NCI-H82 (cell line): ENCODE data around the gene SPG7.

ENCODE experiments used
- DNase-seq: peaks from one replicate; lab custom pipeline; 2025; lab: John Stamatoyannopoulos, UW

SPG7 gene

DNA sequence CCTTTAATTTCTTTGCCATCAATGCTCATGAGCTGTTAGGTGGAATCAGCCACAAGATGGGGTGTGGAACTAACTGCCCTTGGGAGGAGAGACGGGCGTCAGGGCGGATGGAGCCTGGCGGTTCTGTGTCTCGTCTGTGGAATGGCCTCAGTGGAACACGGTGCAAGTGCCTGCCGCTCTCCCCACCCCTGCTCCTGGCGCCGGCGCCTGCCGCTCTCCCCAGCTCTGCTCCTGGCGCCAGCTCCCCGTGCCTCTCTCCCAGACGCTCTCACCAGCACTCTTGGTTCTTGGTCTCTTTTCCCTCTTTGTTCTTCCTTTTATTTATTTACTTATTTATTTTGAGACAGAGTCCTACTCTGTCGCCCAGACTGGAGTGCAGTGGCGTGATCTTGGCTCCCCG is 39.1 kb downstream of the SPG7 start:
- no peak for DNase-seq

DNA sequence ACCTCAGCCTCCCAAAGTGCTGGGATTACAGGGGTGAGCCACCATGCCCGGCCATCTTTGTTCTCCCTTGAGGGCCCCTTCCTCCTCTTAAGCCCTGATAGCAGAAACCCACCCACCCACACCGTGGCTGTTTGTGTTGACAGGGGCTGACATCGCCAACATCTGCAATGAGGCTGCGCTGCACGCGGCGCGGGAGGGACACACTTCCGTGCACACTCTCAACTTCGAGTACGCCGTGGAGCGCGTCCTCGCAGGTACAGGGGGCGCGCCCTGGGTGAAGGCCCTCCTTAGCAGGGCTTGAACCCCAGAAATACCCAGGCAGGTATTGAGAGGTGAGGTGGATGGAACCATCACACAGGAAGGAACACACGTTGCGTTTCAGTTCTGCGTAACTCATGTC is 39.7 kb downstream of the SPG7 start:
- no peak for DNase-seq

DNA sequence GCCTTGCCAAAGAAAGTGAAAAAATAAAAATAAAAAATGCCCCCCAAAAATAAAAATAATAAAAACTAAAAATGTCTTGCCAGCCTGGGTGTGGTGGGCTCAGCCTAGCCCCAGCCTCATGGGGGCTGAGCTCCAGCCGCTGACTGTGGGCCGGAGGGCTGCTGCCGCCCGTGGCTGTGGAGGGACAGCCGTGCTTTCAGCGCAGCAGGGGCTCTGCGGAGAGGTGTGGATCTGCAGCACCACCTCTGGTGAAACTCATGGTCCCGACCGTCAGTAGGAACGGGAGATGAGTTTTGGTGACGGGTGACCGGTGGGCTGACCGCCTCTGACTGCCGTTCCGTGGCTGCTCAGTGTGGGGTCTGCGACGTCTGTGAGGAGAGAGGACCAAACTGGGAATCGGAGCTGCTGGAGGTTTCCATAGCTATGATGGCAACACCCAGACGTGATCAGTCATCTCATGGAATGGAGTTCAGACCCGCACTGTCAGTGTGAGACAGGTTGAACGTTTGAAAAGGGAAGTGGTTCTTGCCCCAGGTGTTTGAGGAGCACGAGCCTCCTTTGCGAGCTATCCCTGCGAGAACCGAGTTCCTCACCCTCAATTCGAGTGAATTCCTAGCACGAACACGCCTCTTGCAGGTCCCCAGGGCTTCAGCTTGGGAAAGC is 40.3 kb downstream of the SPG7 start:
- DNase-seq = no peak

DNA sequence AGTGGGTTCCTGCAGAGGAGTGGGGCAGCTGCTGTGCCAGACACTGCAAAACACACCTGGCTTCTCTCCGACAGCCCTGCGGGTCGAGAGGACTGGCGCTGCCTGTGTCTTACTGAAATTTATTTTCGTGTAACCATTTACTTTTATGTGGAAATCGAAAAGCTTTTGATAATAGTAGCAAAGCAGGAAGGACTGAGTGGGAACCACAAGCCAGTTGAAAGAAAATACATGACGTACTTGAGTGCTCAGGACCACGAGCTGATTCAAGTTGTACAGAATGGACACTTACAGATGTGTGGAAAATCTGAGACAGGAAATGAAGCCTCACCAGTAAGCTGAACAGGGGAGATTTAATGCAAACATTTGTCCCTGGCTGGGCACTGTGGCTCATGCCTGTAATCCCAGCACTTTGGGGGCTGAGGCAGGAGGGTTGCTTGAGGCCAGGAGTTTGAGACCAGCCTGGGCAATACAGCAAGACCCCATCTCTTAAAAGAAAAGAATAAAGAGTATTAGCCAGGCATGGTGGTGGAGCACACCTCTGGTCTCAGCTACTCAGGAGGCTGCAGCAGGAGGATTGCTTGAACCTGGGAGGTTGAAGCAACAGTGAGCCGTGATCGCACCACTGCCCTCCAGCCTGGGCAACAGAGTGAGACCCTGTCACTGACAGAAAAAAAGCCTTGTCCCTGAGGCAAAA is 41.0 kb downstream of the SPG7 start:
- DNase-seq = no peak

DNA sequence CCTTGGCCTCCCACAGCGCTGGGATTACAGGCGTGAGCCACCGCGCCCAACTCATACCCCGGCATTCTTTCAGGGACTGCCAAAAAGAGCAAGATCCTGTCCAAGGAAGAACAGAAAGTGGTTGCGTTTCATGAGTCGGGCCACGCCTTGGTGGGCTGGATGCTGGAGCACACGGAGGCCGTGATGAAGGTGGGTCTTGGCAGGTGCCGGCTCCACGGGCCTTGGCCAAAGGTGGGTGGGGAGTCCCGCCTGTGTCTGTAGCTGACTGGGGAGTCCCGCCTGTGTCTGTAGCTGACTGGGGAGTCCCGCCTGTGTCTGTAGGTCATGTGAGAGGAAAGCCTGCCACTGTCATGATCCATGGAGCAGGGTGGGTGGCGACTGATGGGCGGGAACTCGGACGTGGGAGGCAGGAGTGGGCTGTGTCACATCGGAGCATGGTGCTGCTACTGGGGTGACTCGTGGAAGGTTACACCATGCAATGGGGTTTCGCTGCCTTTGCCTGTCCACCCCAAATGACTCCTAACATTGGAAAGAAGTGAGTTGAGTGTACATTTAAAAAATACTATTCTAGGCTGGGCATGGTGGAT is 42.3 kb downstream of the SPG7 start:
- no peak for DNase-seq

DNA sequence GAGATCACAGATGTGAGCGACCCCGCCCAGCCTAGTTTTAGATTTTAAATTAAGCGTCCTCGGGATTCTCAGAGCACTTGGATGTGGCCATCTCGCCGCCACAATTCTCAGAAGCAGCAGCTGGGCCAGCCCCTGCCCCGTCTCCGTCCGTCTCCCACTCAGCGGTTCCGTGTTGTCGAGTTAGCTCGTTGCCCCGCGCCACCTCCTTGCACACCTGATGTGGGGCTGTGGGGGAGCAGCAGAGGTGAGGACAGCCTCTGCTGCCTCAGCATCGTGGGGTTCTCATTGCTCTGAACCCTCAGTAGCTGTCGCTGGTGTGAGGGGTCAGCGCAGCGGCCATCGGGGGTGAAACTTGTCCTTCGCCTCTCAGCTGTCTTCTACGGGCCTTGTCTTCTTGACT is 44.1 kb downstream of the SPG7 start:
- no peak for DNase-seq

DNA sequence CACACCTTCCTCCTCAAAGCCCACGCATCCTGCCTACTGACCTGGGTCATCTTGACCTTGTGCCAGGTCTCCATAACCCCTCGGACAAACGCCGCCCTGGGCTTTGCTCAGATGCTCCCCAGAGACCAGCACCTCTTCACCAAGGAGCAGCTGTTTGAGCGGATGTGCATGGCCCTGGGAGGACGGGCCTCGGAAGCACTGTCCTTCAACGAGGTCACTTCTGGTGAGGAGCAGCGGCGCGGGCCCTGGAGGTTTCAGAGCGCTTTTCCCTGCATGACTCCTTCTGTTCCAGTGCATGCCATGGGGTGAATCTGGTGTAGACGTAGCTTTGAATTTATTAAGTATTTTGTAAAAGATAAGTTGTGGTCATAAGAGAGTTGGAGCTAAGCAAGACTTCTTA is 44.7 kb downstream of the SPG7 start:
- no peak for DNase-seq

DNA sequence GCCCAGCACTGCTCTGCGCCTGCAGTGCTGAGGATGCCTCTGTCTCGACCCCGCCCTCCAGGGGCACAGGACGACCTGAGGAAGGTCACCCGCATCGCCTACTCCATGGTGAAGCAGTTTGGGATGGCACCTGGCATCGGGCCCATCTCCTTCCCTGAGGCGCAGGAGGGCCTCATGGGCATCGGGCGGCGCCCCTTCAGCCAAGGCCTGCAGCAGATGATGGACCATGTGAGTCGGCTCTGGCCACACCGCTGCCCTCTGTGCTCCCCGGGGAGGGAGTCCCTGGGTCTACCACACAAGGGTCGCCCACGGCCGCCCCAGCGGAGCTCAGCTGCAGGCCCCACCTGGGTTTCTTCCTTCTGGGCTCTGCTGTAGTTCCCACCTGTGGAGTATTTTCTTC is 45.5 kb downstream of the SPG7 start:
- no peak for DNase-seq

DNA sequence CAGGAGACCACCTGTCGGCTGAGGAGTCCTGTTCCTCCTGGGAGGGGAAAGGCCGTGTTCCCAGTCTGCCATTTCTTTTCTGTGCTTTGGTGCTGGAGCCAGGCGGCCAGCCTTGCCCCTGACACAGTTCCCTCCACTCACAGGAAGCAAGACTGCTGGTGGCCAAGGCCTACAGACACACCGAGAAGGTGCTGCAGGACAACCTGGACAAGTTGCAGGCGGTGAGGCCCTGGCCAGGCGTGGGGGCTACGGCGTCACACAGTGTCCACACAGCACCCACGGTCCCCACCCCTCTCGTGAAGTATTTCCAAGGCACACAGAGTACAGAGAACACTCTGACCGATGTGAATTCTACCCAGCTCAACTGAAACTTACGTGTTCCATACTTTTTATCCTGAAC is 46.1 kb downstream of the SPG7 start:
- DNase-seq = no peak

DNA sequence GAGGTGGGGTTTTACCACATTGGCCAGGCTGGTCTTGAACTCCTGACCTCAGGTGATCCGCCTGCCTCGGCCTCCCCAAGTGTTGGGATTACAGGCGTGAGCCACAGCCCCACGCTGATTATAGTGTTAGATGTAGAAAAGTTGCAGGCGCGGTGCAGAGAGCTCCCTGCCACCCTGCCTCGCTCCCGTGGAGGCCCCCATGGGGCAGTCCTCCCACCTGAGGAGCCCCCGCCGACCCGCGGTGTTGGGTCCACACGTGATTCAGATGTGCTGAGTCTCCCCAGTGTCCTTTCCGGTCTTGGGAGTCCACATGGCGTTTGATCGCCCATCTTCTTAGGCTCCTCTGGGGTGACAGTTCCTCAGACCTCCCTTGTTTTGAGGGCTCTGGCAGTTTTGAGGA is 47.1 kb downstream of the SPG7 start:
- DNase-seq = no peak

DNA sequence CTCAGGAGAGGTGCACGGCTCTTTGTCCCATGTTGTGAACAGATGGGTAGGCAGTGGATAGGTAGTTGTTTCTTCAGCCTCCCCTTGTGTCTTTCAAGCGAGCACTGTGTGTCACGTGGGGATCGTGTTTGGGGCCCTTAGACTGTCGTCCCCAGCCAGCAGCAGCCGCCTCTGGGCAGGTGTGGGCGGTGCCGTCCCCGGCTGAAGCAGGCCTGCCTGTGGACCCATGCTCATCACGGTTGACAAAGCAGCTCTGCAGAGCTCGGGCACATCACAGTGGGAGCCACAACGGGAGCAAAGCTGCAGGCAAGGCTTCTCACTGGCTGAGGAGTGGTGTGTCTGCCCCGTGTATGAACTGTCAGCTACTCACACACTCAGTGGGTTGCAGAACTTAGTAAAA is 47.6 kb downstream of the SPG7 start:
- DNase-seq = no peak

DNA sequence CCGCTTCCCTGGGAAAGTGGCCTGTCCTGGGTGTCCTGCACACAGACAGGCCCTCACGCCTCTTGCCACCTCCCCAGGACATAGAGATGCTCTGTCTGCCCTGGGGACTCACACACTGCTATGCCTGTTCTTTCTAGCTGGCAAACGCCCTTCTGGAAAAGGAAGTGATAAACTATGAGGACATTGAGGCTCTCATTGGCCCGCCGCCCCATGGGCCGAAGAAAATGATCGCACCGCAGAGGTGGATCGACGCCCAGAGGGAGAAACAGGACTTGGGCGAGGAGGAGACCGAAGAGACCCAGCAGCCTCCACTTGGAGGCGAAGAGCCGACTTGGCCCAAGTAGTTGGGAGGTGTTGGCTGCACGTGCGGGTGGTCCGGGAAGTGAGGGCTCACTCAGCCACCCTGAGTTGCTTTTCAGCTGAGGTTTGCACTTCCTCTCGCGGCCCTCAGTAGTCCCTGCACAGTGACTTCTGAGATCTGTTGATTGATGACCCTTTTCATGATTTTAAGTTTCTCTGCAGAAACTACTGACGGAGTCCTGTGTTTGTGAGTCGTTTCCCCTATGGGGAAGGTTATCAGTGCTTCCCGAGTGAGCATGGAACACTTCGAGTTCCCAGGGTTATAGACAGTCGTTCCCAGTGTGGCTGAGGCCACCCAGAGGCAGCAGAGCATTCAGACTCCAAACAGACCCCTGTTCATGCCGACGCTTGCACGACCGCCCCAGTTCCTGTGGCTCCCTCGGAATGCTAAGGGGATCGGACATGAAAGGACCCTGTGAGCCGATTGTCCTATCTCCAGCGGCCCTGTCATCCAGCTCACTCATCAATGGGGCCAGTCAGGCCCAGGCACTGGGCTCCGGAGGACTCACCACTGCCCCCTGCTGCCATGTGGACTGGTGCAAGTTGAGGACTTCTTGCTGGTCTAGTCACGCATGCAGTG is 48.8 kb downstream of the SPG7 start:
- DNase-seq = peak; percentile 85

DNA sequence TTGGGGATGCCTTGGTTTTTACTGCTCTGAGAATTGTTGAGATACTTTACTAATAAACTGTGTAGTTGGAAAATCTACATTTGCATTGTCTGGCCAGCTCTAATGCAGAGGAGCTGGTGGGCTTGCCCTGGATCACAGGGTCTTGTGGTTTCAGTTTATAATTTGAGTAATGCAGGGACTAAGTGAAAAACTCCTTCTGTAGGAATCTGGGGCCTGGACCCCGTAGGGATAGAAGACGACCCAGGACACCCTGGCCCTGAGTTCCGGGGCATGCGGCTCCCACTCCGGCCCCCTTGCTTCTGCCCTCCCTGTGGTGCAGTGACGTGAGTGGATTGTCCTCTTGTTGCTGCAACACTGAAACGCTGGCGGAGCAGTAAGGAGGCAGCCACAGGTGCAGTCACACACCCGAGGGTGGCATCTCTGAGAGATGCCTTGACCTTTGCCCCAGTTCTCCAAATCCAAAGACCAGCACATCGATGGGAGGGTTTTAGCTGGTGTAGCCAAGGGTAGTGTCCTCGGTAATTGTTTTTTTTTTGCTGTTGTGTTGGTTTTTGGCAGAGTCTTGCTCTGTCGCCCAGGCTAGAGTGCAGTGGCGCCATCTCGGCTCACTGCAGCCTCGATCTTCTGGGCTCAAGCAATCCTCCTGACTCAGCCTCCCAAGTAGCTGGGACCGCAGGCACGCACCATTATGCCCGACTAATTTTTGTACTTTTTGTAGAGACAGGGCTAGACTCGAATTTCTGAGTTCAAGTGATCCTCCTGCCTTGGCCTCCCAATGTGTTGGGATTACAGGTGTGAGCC is 49.7 kb downstream of the SPG7 start:
- no peak for DNase-seq

DNA sequence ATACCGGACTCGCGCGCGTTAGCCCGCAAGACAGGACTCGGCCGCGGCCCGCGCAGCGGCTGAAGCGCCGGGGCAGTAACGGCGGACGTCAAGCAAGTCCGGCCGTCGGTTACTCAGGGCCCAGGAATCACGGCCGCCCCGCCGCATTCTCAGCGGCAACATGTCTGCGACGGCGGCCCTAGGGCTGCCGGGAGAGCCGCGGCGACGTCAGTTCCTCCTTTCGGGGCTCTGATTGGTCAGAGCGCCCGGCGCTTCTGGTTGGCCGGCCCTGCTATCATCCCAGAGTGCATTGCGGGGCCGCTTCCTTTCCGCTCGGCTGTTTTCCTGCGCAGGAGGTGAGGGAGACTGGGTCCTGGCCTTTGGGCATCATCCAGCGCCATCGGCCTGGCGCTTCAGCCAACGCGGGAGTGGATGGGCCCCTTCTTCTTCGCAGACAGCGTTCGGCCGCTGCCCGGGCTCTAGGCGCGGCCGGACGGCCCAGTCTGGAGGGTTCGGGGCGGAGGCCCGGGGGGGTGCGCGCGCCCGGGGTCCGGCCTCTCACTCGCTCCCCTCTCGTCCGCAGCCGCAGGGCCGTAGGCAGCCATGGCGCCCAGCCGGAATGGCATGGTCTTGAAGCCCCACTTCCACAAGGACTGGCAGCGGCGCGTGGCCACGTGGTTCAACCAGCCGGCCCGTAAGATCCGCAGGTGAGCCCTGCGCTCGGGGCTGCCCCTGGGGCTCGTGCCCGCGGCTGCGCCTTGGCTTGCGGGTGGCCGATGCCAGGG is 52.4 kb downstream of the SPG7 start, which contains the start of gene RPL13:
Gene RPL13 (plus strand): TSS at position 305 of the 764 bp plus-strand sequence. CDS start 278 bp downstream, at position 583.
- DNase-seq = peak; percentile 97

DNA sequence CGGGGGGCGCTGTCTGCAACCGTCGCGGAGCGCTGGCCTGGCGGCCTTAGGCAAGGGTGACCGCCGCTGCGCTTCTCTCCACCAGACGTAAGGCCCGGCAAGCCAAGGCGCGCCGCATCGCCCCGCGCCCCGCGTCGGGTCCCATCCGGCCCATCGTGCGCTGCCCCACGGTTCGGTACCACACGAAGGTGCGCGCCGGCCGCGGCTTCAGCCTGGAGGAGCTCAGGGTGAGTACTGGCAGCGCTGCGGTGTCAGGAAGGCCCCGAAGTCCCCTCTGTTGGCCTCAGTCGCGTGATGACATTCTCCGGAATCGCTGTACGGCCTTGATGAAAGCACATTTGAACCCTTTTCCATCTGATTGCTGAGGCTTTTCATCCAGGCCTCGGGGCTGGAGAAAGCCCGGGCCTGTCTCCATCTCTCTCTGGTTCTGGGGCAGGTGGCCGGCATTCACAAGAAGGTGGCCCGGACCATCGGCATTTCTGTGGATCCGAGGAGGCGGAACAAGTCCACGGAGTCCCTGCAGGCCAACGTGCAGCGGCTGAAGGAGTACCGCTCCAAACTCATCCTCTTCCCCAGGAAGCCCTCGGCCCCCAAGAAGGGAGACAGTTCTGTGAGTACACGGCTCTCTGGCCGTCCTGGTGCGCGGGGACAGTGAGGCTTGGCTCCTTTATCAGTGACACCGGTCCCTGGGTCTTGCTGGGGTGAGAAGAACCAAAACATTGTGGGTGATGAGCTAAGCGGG is 53.1 kb downstream of the SPG7 start:
- DNase-seq = no peak

DNA sequence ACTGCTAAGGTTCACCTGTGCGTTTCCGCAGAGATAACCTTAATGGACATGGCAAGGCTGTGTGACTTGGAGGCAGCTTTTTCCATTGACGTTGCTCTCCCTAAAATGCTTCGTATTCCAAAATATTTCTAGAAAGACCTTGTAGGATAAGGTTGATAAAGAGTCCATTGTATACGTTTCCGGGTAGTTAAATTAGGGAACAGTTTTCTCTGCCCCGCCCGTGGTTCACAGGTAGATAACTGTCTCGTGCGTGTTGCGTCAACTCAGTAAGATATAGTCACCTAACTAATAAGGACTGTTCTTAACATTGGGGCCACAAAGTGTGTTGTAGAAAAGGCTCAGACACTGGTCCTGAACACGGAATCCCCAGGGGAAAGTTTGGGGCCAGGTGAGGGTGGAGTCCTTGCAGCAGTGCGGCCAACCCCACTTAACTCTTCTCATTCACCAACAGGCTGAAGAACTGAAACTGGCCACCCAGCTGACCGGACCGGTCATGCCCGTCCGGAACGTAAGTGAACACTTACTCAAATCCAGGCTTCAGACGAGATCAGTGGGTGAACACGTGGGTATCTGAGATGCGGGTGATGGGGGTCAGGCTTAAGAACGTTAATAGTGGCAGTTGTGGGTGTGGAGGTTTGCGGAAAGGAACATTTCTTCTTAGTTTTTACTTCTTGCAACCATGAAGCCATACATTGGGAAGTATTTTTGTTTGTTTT is 53.8 kb downstream of the SPG7 start:
- DNase-seq = no peak

DNA sequence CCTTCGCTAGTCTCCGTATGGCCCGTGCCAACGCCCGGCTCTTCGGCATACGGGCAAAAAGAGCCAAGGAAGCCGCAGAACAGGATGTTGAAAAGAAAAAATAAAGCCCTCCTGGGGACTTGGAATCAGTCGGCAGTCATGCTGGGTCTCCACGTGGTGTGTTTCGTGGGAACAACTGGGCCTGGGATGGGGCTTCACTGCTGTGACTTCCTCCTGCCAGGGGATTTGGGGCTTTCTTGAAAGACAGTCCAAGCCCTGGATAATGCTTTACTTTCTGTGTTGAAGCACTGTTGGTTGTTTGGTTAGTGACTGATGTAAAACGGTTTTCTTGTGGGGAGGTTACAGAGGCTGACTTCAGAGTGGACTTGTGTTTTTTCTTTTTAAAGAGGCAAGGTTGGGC is 54.7 kb downstream of the SPG7 start:
- no peak for DNase-seq

DNA sequence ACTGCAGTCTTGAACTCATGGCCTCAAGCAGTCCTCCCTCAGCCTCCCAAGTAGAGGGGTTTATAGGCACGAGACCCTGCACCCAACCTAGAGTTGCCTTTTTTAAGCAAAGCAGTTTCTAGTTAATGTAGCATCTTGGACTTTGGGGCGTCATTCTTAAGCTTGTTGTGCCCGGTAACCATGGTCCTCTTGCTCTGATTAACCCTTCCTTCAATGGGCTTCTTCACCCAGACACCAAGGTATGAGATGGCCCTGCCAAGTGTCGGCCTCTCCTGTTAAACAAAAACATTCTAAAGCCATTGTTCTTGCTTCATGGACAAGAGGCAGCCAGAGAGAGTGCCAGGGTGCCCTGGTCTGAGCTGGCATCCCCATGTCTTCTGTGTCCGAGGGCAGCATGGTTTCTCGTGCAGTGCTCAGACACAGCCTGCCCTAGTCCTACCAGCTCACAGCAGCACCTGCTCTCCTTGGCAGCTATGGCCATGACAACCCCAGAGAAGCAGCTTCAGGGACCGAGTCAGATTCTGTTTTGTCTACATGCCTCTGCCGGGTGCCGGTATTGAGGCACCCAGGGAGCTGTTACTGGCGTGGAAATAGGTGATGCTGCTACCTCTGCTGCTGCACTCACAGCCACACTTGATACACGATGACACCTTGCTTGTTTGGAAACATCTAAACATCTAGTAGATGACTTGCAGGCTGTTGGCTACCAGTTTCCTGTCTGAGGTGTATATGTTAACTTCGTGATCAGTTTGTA is 55.6 kb downstream of the SPG7 start:
- DNase-seq = no peak
